ENCODE results near the gene TMEM179. TPM values are rescaled to one million over a fixed set of nuclear protein-coding genes. Genes with fewer than 3 reads are reported as not detected.

TMEM179 gene
- total and polyA plus RNA-seq, 2 of the 8 experiments (the other 6 are each of a cell fraction or from before 2014, with no cell fraction given), result 2.9 to 4.0 TPM

- no peaks in the 10 kb centered on the region for H3K79me1 ChIP-seq (ENCODE audit: low read depth, low read length)
- peaks cover 0 to 3% (median 1%) of the 10 kb centered on the region in 4 experiments; a peak in 3 of 7 replicates for H3K4me1 ChIP-seq (replicated peaks in 1 of 4; ENCODE audit: control insufficient read depth in 3 of 4, insufficient read depth in 4 of 4, low read length in 3 of 4)
- no peaks in the 10 kb centered on the region for H3K36me3 ChIP-seq (ENCODE audit: control insufficient read depth in 2 of 4, insufficient read depth in 4 of 4, low read length in 3 of 4)
- H2BK12ac ChIP-seq (ENCODE audit: low read depth, low read length), result no peak overlapping the region
- no peak overlapping the region for H3K56ac ChIP-seq (replicated peaks; ENCODE audit: insufficient read length, low read depth, low read length)
- no peak overlapping the region for H2BK120ac ChIP-seq (replicated peaks; ENCODE audit: low read depth, low read length)
- H2BK20ac ChIP-seq (ENCODE audit: low read length), result no peak overlapping the region
- H3K23me2 ChIP-seq (ENCODE audit: low read depth, low read length), result peaks cover 2% of the 10 kb centered on the region; the same call in 1 of the 2 replicates
- H2AFZ ChIP-seq (ENCODE audit: low read length), result no peak overlapping the region
- WGBS, 2 experiments (ENCODE audit: extremely low coverage in 1 of 2, insufficient coverage in 1 of 2, insufficient read length in 1 of 2, insufficient replicate concordance in 2 of 2, low coverage in 1 of 2, low lambda C conversion rate in 2 of 2, missing lambda C conversion rate in 1 of 2), result 87% methylated on average over 8 of the region's 8 CpGs; no CpG with 5 or more reads in 1 of the 2 experiments
- peak overlapping the region; percentile 75; the same call in 1 of the 2 replicates for H2BK5ac ChIP-seq (ENCODE audit: low read depth, low read length)
- H3K18ac ChIP-seq (ENCODE audit: extremely low read depth, low read length), result no peak overlapping the region; the same call in 1 of the 2 replicates
- no peak overlapping the region for H3K23ac ChIP-seq (ENCODE audit: insufficient read length)
- no peak overlapping the region for H4K8ac ChIP-seq (ENCODE audit: extremely low read depth, insufficient read depth, low read length)
- ChIA-PET POLR2A (ENCODE audit: partially characterized antibody) (no interaction called here), CTCF (ENCODE audit: partially characterized antibody) (interaction anchor here (2.8 kb wide), 1 partner anchor 12 kb away, joined by 10 read pairs; no protein-coding TSS in a partner anchor)
- no peak overlapping the region for H3K4me3 ChIP-seq (ENCODE audit: extremely low read depth in 1 of 4, insufficient read depth in 2 of 4, low read depth in 3 of 4, low read length in 4 of 4)
- H3K4me2 ChIP-seq (ENCODE audit: insufficient read depth in 1 of 2, low read depth in 2 of 2, low read length in 2 of 2), result no peak overlapping the region
- H3K4ac ChIP-seq (replicated peaks; ENCODE audit: insufficient read length, low read depth, low read length), result no peak overlapping the region
- no peaks in the 10 kb centered on the region; a peak in 1 of 7 replicates for H3K27me3 ChIP-seq (replicated peaks in 1 of 4; ENCODE audit: control insufficient read depth in 3 of 4, extremely low read depth in 1 of 4, insufficient read depth in 3 of 4, low read length in 3 of 4)
- no peak overlapping the region for H3K9ac ChIP-seq (replicated peaks in 1 of 4; ENCODE audit: extremely low read depth in 1 of 4, low read depth in 3 of 4, low read length in 3 of 4)
- H4K91ac ChIP-seq (replicated peaks; ENCODE audit: insufficient read length, low read length), result peak overlapping the region; percentile 48
- H3K14ac ChIP-seq (ENCODE audit: insufficient read length), result no peak overlapping the region
- H3K27ac ChIP-seq (ENCODE audit: low read depth, low read length), result no peak overlapping the region
- FAIRE-seq (no peak), DNase-seq (ENCODE audit: low read depth in 1 of 2, low spot score in 2 of 2) (no peak)
- H3K9me3 ChIP-seq (ENCODE audit: insufficient read depth in 2 of 2, low read depth in 1 of 2, low read length in 1 of 2), result no peaks in the 10 kb centered on the region
- no peaks in the 10 kb centered on the region for H3K79me2 ChIP-seq (ENCODE audit: control insufficient read depth in 1 of 2, insufficient read depth in 2 of 2, low read length in 2 of 2)
- H4K5ac ChIP-seq (ENCODE audit: insufficient read length, low read depth, low read length), result no peak overlapping the region
- H4K20me1 ChIP-seq (replicated peaks in 1 of 2; ENCODE audit: control insufficient read depth in 1 of 2, insufficient read depth in 2 of 2, low read length in 2 of 2), result peaks cover 0 to 2% of the 10 kb centered on the region in 2 experiments
- H2BK15ac ChIP-seq (ENCODE audit: low read length), result no peak overlapping the region
- H2AK5ac ChIP-seq (ENCODE audit: low read depth, low read length), result no peak overlapping the region
- TF ChIP-seq POLR2A (IDR thresholded peaks at IDR 0.05; ENCODE audit: control extremely low read depth in 1 of 2, low read depth in 2 of 2, low read length in 2 of 2) (no peak), KDM1A (IDR thresholded peaks at IDR 0.05; ENCODE audit: borderline replicate concordance, low read length) (peak; percentile 96), HDAC2 (IDR thresholded peaks at IDR 0.05; ENCODE audit: borderline replicate concordance in 1 of 2, low read depth in 2 of 2, low read length in 2 of 2) (0 out of 4 replicates have a peak, but pooled peaks of 1 of the 2 experiments have one; percentile 37)
Measured at GRCh38 chr14:104549536-104550339, 54.8 kb downstream of the TMEM179 start.

All from H1 (cell line).